Upper lobe of left lung (tissue), 4 donors: ENCODE results near the gene HEATR9.

Experiments used
- EP300 ChIP-seq, 4 donors: sonication (generic); formaldehyde crosslinking; IDR thresholded peaks; one replicate each; pipeline ENCODE4 v1.5.1; 2017; ENCODE audit warnings: antibody characterized with exemption in 4 of 4, control low read depth in 2 of 4
- TF ChIP-seq, protein P1 (sequence below), 6 experiments: fragments of 450-650 bp in 4 of 6; fragments of 200-600 bp in 2 of 6; sonication (generic) in 2 of 6; IDR thresholded peaks; one replicate each; pipeline ENCODE4 v1.5.1; 2016 to 2019; ENCODE audit warnings: antibody characterized with exemption in 6 of 6

DNA sequence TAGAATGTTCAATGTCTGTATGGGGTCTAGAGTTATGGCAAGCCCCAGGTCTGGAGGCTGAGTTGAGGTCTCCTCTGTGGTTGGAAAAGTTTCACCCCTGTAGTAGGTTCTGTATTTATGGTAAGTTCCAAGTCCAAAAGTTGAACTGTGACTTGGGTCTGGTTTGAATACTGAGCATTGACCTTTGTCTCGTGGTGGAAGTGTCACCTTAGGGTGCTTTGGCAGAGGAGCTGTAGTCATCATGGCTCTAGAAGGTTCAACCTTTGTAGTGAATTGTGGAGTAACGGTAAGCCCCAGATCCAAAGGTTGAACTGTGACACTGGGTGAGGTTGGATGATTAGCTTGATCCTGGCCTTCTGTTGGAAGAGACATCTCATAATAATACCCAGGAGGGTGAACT is 44.3 kb upstream of the HEATR9 start:
- TF ChIP-seq EP300 (IDR thresholded peaks at IDR 0.05): no peak
- TF ChIP-seq, protein P1, sequence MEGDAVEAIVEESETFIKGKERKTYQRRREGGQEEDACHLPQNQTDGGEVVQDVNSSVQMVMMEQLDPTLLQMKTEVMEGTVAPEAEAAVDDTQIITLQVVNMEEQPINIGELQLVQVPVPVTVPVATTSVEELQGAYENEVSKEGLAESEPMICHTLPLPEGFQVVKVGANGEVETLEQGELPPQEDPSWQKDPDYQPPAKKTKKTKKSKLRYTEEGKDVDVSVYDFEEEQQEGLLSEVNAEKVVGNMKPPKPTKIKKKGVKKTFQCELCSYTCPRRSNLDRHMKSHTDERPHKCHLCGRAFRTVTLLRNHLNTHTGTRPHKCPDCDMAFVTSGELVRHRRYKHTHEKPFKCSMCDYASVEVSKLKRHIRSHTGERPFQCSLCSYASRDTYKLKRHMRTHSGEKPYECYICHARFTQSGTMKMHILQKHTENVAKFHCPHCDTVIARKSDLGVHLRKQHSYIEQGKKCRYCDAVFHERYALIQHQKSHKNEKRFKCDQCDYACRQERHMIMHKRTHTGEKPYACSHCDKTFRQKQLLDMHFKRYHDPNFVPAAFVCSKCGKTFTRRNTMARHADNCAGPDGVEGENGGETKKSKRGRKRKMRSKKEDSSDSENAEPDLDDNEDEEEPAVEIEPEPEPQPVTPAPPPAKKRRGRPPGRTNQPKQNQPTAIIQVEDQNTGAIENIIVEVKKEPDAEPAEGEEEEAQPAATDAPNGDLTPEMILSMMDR (IDR thresholded peaks at IDR 0.05): no peak
